PFSK-1 (cell line): ENCODE measurements around the gene SORCS1.

Experiments
- FOXP2 ChIP-seq: optimal IDR thresholded peaks from 2 replicates; pipeline ENCODE3; 2011; ENCODE audit warnings: borderline replicate concordance, control low read depth, inconsistent platforms; ENCODE audit not compliant: insufficient read depth; ENCODE audit errors: extremely low read length, extremely low read depth
- POLR2AphosphoS5 ChIP-seq: IDR thresholded peaks from 2 replicates; pipeline ENCODE4 v1.6.1; 2012; ENCODE audit warnings: low read depth, mild to moderate bottlenecking, control low read depth, low read length, moderate library complexity
- REST ChIP-seq, 2 experiments: IDR thresholded peaks; 2 replicates each; pipeline versions ENCODE4 v1.6.1 to v1.8.0; 2011 to 2012; ENCODE audit warnings: low read depth in 2 of 2, low read length in 2 of 2, control low read depth in 1 of 2, inconsistent platforms in 1 of 2, mild to moderate bottlenecking in 1 of 2, moderate library complexity in 1 of 2; ENCODE audit not compliant: insufficient read depth in 1 of 2
- SIN3A ChIP-seq: IDR thresholded peaks from 2 replicates; pipeline ENCODE4 v1.6.1; 2012; ENCODE audit warnings: mild to moderate bottlenecking, low read length, moderate library complexity, borderline replicate concordance; ENCODE audit not compliant: insufficient read depth
- TAF1 ChIP-seq: IDR thresholded peaks from 2 replicates; pipeline ENCODE4 v1.6.1; 2012; ENCODE audit warnings: low read length, control low read depth, borderline replicate concordance; ENCODE audit not compliant: insufficient read depth

Gene SORCS1

GRCh38 chr10:106857213-106857612, 307.3 kb downstream of the SORCS1 start:
- no peak for TF ChIP-seq REST (IDR thresholded peaks at IDR 0.05; ENCODE audit: insufficient read depth in 1 of 2, low read depth in 2 of 2, low read length in 2 of 2)
- TF ChIP-seq TAF1 = no peak
- TF ChIP-seq POLR2AphosphoS5 = no peak
- TF ChIP-seq SIN3A = no peak
- TF ChIP-seq FOXP2 = no peak

GRCh38 chr10:106836933-106837663, 327.4 kb downstream of the SORCS1 start:
- no peak for TF ChIP-seq FOXP2
- TF ChIP-seq TAF1 = no peak
- TF ChIP-seq REST (IDR thresholded peaks at IDR 0.05; ENCODE audit: insufficient read depth in 1 of 2, low read depth in 2 of 2, low read length in 2 of 2) = no peak
- no peak for TF ChIP-seq POLR2AphosphoS5
- TF ChIP-seq SIN3A = no peak

GRCh38 chr10:106832846-106833245, 331.7 kb downstream of the SORCS1 start:
- no peak for TF ChIP-seq FOXP2
- no peak for TF ChIP-seq SIN3A
- TF ChIP-seq POLR2AphosphoS5 = no peak
- TF ChIP-seq TAF1 = no peak
- TF ChIP-seq REST (IDR thresholded peaks at IDR 0.05; ENCODE audit: insufficient read depth in 1 of 2, low read depth in 2 of 2, low read length in 2 of 2) = no peak

GRCh38 chr10:106830471-106830870, 334.0 kb downstream of the SORCS1 start:
- TF ChIP-seq FOXP2 (no peak), POLR2AphosphoS5 (no peak), SIN3A (no peak), REST (IDR thresholded peaks at IDR 0.05; ENCODE audit: insufficient read depth in 1 of 2, low read depth in 2 of 2, low read length in 2 of 2) (no peak), TAF1 (no peak)

- TF ChIP-seq REST (IDR thresholded peaks at IDR 0.05; ENCODE audit: insufficient read depth in 1 of 2, low read depth in 2 of 2, low read length in 2 of 2) (no peak), FOXP2 (no peak)
These were observed 334.5 kb downstream of the SORCS1 start for GRCh38 chr10:106830006-106830405.
